DOHH2 (cell line): ENCODE measurements around the gene TSPO.

Experiments used
- H3F3A ChIP-seq: fragments of 200-600 bp; sonication (generic), shearing (Covaris generic); 2 replicates; pipeline ENCODE4 v1.6.0; 2016; ENCODE audit warnings: antibody characterized with exemption, mild to moderate bottlenecking; ENCODE audit not compliant: control insufficient read depth, insufficient read depth
- H3K27ac ChIP-seq: fragments of 200-600 bp; sonication (generic); 2 replicates; pipeline ENCODE4 v1.5.1; 2014; ENCODE audit warnings: low read depth, mild to moderate bottlenecking, low read length, moderate library complexity
- H3K27me3 ChIP-seq: fragments of 200-600 bp; sonication (generic); 2 replicates; pipeline ENCODE4 v1.6.1; 2014; ENCODE audit warnings: mild to moderate bottlenecking, low read length, mixed read lengths; ENCODE audit not compliant: control insufficient read depth
- H3K36me3 ChIP-seq: fragments of 200-600 bp; sonication (generic); 2 replicates; pipeline ENCODE4 v1.6.1; 2014; ENCODE audit warnings: mild to moderate bottlenecking, low read length, moderate library complexity, mixed read lengths; ENCODE audit not compliant: control insufficient read depth
- H3K4me1 ChIP-seq: fragments of 200-600 bp; sonication (generic); 2 replicates; pipeline ENCODE4 v1.6.1; 2014; ENCODE audit warnings: mild to moderate bottlenecking, low read length, mixed read lengths; ENCODE audit not compliant: control insufficient read depth
- H3K4me2 ChIP-seq: fragments of 200-600 bp; sonication (generic); 2 replicates; pipeline ENCODE4 v1.6.0; 2014; ENCODE audit warnings: mild to moderate bottlenecking, low read length, moderate library complexity
- H3K4me3 ChIP-seq: fragments of 200-600 bp; sonication (generic); 2 replicates; pipeline ENCODE4 v1.5.1; 2014; ENCODE audit warnings: mild to moderate bottlenecking, low read length, mixed read lengths
- H3K79me2 ChIP-seq: fragments of 200-600 bp; sonication (generic); 2 replicates; pipeline ENCODE4 v1.6.1; 2014; ENCODE audit warnings: mild to moderate bottlenecking, low read length, mixed read lengths; ENCODE audit not compliant: control insufficient read depth
- H3K9me2 ChIP-seq: fragments of 200-600 bp; sonication (generic); replicated peaks from 2 replicates; pipeline ENCODE4 v1.6.1; 2014; ENCODE audit warnings: mild to moderate bottlenecking, low read length, mixed read lengths; ENCODE audit not compliant: control insufficient read depth
- H3K9me3 ChIP-seq: fragments of 200-600 bp; sonication (generic); 2 replicates; pipeline ENCODE4 v1.6.1; 2014; ENCODE audit warnings: antibody characterized with exemption, low read length, mixed read lengths; ENCODE audit not compliant: control insufficient read depth, insufficient read depth
- H4K20me1 ChIP-seq: fragments of 200-600 bp; sonication (generic); 2 replicates; pipeline ENCODE4 v1.6.0; 2014; ENCODE audit warnings: low read depth, mild to moderate bottlenecking, antibody characterized with exemption, low read length, moderate library complexity; ENCODE audit not compliant: control insufficient read depth, insufficient read depth
- EZH2phosphoT487 ChIP-seq: fragments of 200-600 bp; sonication (generic); IDR thresholded peaks from 2 replicates; pipeline ENCODE4 v1.6.1; 2017; ENCODE audit warnings: borderline replicate concordance, mild to moderate bottlenecking, antibody characterized with exemption, low read length, moderate library complexity, mixed read lengths
- TF ChIP-seq, protein P1 (sequence below): fragments of 200-600 bp; sonication (generic); IDR thresholded peaks from one replicate; pipeline ENCODE4 v1.5.1; 2014; ENCODE audit warnings: antibody characterized with exemption, mild to moderate bottlenecking, low read depth, low read length; ENCODE audit not compliant: poor library complexity, severe bottlenecking

TSPO gene

DNA sequence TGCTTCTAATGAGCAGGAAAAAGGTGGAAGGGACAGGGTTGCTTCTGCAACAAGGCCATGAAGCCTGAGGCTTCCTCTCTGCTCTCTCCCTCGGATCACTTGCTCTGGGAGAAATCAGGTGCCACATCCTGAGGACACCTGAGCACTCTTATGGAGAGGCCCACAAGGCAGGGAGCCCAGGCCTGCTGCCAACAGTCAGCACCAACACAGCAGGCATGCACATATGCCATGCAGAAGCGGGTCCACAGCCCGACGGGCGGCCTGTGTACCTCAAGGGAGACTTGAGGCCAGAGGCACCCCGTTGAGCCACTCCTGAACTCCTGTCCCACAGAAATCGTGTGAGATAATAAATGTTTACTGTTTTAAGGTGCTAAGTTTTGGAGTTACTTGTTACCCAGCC lies 26.1 kb downstream of the TSPO start:
- no peaks in the 10 kb centered on the region for H3K4me1 ChIP-seq
- H3K27me3 ChIP-seq: no peaks in the 10 kb centered on the region
- H3K36me3 ChIP-seq: peaks cover 65% of the 10 kb centered on the region
- no peak overlapping the region for H3K4me2 ChIP-seq
- no peak overlapping the region for H3K27ac ChIP-seq
- H3K9me3 ChIP-seq: no peaks in the 10 kb centered on the region
- H3K79me2 ChIP-seq: peaks cover 6% of the 10 kb centered on the region
- no peak for TF ChIP-seq EZH2phosphoT487
- TF ChIP-seq, protein P1, sequence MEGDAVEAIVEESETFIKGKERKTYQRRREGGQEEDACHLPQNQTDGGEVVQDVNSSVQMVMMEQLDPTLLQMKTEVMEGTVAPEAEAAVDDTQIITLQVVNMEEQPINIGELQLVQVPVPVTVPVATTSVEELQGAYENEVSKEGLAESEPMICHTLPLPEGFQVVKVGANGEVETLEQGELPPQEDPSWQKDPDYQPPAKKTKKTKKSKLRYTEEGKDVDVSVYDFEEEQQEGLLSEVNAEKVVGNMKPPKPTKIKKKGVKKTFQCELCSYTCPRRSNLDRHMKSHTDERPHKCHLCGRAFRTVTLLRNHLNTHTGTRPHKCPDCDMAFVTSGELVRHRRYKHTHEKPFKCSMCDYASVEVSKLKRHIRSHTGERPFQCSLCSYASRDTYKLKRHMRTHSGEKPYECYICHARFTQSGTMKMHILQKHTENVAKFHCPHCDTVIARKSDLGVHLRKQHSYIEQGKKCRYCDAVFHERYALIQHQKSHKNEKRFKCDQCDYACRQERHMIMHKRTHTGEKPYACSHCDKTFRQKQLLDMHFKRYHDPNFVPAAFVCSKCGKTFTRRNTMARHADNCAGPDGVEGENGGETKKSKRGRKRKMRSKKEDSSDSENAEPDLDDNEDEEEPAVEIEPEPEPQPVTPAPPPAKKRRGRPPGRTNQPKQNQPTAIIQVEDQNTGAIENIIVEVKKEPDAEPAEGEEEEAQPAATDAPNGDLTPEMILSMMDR: no peak
- H3F3A ChIP-seq: no peaks in the 10 kb centered on the region
- no peaks in the 10 kb centered on the region for H3K9me2 ChIP-seq
- H4K20me1 ChIP-seq: no peaks in the 10 kb centered on the region
- no peak overlapping the region for H3K4me3 ChIP-seq

DNA sequence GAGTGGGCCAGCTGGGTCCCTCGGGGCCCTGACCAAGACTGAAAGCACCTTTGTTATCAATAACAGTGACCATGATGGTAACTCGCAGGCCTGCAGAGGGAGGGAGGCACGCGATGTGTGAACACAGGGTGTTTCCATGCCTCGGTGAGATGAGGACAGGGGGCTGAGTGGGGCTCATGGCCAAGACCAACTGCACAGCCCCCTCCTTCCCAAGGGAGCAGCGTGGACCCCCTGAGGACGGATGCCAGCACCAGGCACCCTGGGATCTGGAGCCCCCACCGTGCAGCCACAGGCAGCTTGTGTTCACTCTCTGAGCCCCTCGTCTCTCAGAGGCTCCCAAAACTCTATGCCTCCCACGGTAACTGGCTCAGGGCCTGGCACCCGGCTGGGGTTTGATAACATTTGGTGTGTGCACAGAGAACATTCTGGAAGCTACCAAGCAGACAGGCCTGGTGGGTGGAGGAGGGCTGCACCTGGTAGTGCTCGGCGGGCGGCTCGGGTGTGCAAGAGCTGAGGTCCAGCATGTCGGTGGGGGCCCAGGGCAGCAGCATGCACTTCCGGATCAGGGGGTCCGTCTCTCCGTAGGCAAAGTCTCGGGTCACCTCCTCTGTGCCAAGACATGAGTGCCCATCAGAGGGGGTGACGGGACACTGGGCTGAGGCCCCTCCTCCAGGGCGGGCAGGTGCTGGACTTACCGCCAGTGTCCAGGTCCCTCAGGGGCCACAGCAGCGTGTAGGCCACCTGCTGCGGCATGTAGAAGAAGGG lies 28.0 kb downstream of the TSPO start:
- Histone ChIP-seq H3F3A (no peaks in the 10 kb centered on the region), H3K4me3 (no peak overlapping the region), H3K4me2 (no peak overlapping the region), H3K36me3 (peaks cover 69% of the 10 kb centered on the region), H3K9me2 (no peaks in the 10 kb centered on the region), H3K9me3 (no peaks in the 10 kb centered on the region), H4K20me1 (no peaks in the 10 kb centered on the region), H3K27ac (no peak overlapping the region), H3K4me1 (no peaks in the 10 kb centered on the region), H3K27me3 (no peaks in the 10 kb centered on the region), H3K79me2 (peaks cover 25% of the 10 kb centered on the region)
- TF ChIP-seq, protein P1: no peak
- no peak for TF ChIP-seq EZH2phosphoT487

DNA sequence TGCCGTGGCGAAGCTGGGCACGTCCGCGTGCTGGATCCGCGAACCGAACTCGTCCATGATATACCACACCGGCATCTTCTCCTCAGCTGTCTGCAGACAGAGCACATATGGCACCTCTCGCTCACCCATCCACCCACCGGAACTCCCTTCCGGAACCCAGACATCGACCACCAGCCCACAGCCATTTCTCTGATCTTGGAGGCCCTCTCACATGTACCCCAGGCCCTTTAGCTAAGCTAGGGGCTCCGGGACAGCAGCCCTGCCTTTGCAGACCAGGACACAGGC lies 28.5 kb downstream of the TSPO start:
- Histone ChIP-seq H3K4me2 (no peak overlapping the region), H3F3A (no peaks in the 10 kb centered on the region), H3K36me3 (peaks cover 69% of the 10 kb centered on the region), H3K79me2 (peaks cover 30% of the 10 kb centered on the region), H3K9me3 (no peaks in the 10 kb centered on the region), H3K27me3 (no peaks in the 10 kb centered on the region), H4K20me1 (no peaks in the 10 kb centered on the region; the same call in 1 of the 2 replicates), H3K4me1 (no peaks in the 10 kb centered on the region; the same call in 1 of the 2 replicates), H3K27ac (no peak overlapping the region), H3K4me3 (no peak overlapping the region), H3K9me2 (no peaks in the 10 kb centered on the region)
- TF ChIP-seq EZH2phosphoT487: no peak
- TF ChIP-seq, protein P1: no peak
